GM12878 (cell line): ENCODE measurements around the gene UBE2QL1. TPM values are rescaled to one million over a fixed set of nuclear protein-coding genes. Genes with fewer than 3 reads are reported as not detected.

ENCODE experiments used
- ATF7 ChIP-seq: fragments of 450-650 bp; IDR thresholded peaks from 2 replicates; pipeline ENCODE4 v1.6.1; 2016; ENCODE audit warnings: low read depth, mild to moderate bottlenecking
- EGR1 ChIP-seq, 2 experiments: IDR thresholded peaks; 1 replicate in 1 of 2; 2 replicates in 1 of 2; pipeline ENCODE4 v1.6.1; 2011 to 2012; ENCODE audit warnings: low read depth in 2 of 2, low read length in 2 of 2, borderline replicate concordance in 1 of 2, mild to moderate bottlenecking in 1 of 2, moderate library complexity in 1 of 2
- GABPA ChIP-seq: IDR thresholded peaks from 2 replicates; pipeline ENCODE4 v1.6.1; 2014; ENCODE audit warnings: antibody characterized with exemption, low read depth, mild to moderate bottlenecking, inconsistent platforms
- GATAD2B ChIP-seq: fragments of 450-650 bp; conservative IDR thresholded peaks from 2 replicates; pipeline ENCODE4 v1.6.1; 2017; ENCODE audit warnings: low read depth, mild to moderate bottlenecking, moderate library complexity
- IKZF2 ChIP-seq, 2 experiments: fragments of 450-650 bp; IDR thresholded peaks; 2 replicates each; pipeline ENCODE4 v1.6.1; 2017; ENCODE audit warnings: mild to moderate bottlenecking in 2 of 2, moderate library complexity in 2 of 2
- IRF4 ChIP-seq: IDR thresholded peaks from 2 replicates; pipeline ENCODE4 v1.6.1; 2011; ENCODE audit warnings: low read depth, low read length
- MTA2 ChIP-seq: fragments of 450-650 bp; IDR thresholded peaks from 2 replicates; pipeline ENCODE4 v1.6.1; 2016; ENCODE audit warnings: low read depth, mild to moderate bottlenecking, moderate library complexity
- MXI1 ChIP-seq: fragments of 150-350 bp; IDR thresholded peaks from 2 replicates; pipeline ENCODE4 v1.6.1; 2011; ENCODE audit warnings: low read depth, mild to moderate bottlenecking, inconsistent platforms, low read length, improper control_type of control experiment
- NBN ChIP-seq: fragments of 450-650 bp; IDR thresholded peaks from 2 replicates; pipeline ENCODE4 v1.6.1; 2016
- NRF1 ChIP-seq: conservative IDR thresholded peaks from 2 replicates; pipeline ENCODE4 v1.6.1; 2011; ENCODE audit warnings: mild to moderate bottlenecking, low read depth, low read length, improper control_type of control experiment
- RBBP5 ChIP-seq: fragments of 200-600 bp; sonication (generic); conservative IDR thresholded peaks from 2 replicates; pipeline ENCODE4 v1.6.1; 2016
- RFX5 ChIP-seq: IDR thresholded peaks from 2 replicates; pipeline ENCODE4 v1.6.1; 2011; ENCODE audit warnings: low read depth, low read length, improper control_type of control experiment
- SMAD5 ChIP-seq: IDR thresholded peaks from 2 replicates; pipeline ENCODE4 v1.6.1; 2016; ENCODE audit warnings: antibody characterized with exemption, low read depth
- SREBF1 ChIP-seq: IDR thresholded peaks from 2 replicates; pipeline ENCODE4 v1.6.1; 2012; ENCODE audit warnings: mild to moderate bottlenecking, low read length
- SUPT20H ChIP-seq: IDR thresholded peaks from 2 replicates; pipeline ENCODE4 v1.6.1; 2011; ENCODE audit warnings: low read depth, mild to moderate bottlenecking, low read length, moderate library complexity, borderline replicate concordance; ENCODE audit not compliant: control insufficient read depth
- ZNF207 ChIP-seq: fragments of 450-650 bp; IDR thresholded peaks from 2 replicates; pipeline ENCODE4 v1.6.1; 2014; ENCODE audit warnings: antibody characterized with exemption, mild to moderate bottlenecking, borderline replicate concordance
- ZNF217 ChIP-seq: fragments of 450-650 bp; IDR thresholded peaks from 2 replicates; pipeline ENCODE4 v1.6.1; 2017; ENCODE audit warnings: antibody characterized with exemption, mild to moderate bottlenecking
- ZNF384 ChIP-seq: IDR thresholded peaks from 2 replicates; pipeline ENCODE4 v1.6.1; 2012; ENCODE audit warnings: low read depth, mild to moderate bottlenecking, low read length, improper control_type of control experiment, borderline replicate concordance
- ZZZ3 ChIP-seq: IDR thresholded peaks from 2 replicates; pipeline ENCODE4 v1.6.1; 2011; ENCODE audit warnings: low read depth; ENCODE audit not compliant: control insufficient read depth, insufficient read length
- polyA plus RNA-seq, 11 experiments: library from polyadenylated mRNA; depleted of rRNA in 4 of 11; unstranded in 6 of 11; stranded (reverse) in 5 of 11; fragments of >200 nt; fragmentation: Nextera tagmentation in 4 of 11; fragmentation: Illumina TruSeq in 1 of 11; extraction: Ambion mirVana in 4 of 11; extraction: Trizol in 1 of 11; gene quantifications; 1 replicate in 1 of 11; 2 replicates in 10 of 11; pipeline versions ENCODE4 v1.2.1 to v1.2.3, GENCODE V29; 2011 to 2016; ENCODE audit warnings: inconsistent platforms in 2 of 11, missing spikeins in 2 of 11, low read depth in 1 of 11
- total RNA-seq, 4 experiments: library from RNA; depleted of rRNA in 3 of 4; stranded (reverse); fragments of >200 nt in 3 of 4; fragmentation: Illumina TruSeq in 1 of 4; extraction: Trizol in 1 of 4; gene quantifications; 2 replicates each; pipeline versions ENCODE4 v1.2.1 to v1.2.3, GENCODE V29; 2013 to 2021
- TF ChIP-seq, protein P1 (sequence below): IDR thresholded peaks from 2 replicates; pipeline ENCODE4 v1.6.1; 2011; ENCODE audit warnings: low read depth, low read length, improper control_type of control experiment, borderline replicate concordance
- TF ChIP-seq, protein P2 (sequence below): IDR thresholded peaks from 2 replicates; pipeline ENCODE4 v1.6.1; 2012; ENCODE audit warnings: low read length, inconsistent platforms
- TF ChIP-seq, protein P3 (sequence below): fragments of 450-650 bp; IDR thresholded peaks from 2 replicates; pipeline ENCODE4 v1.6.1; 2014; ENCODE audit warnings: mild to moderate bottlenecking
- TF ChIP-seq, protein P4 (sequence below): fragments of 450-650 bp; formaldehyde crosslinking; IDR thresholded peaks from 2 replicates; pipeline ENCODE4 v1.5.0; 2022; ENCODE audit warnings: mild to moderate bottlenecking, missing genetic modification characterization

The UBE2QL1 gene
- total and polyA plus RNA-seq, 10 of the 15 experiments (the other 5 are each of a cell fraction or from before 2014, with no cell fraction given) = 0.03 to 0.62 (median 0.04) TPM; not detected in 6

DNA sequence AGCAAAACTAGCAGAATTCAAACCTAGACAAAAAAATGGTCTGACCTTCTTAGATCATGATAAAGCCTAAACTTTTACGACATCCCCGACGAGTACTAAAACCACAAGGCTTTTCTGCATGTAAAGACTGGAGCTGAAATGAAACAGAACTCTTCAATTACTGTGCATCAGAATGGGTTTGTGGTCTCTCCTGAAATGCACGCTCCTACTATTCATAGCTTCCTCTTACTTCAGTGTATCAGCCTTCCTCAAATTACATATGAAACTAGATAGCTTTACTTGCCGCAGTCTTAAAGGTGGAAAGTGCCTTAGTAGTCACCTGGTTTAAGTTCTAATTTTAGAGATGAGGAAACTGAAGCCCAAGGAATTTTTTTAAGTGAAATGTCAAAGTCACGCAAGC lies 45.7 kb upstream of the UBE2QL1 start (continued):
- TF ChIP-seq IKZF2 (IDR thresholded peaks at IDR 0.05) (peak; percentile 59 to 76; a peak in 2 of 4 replicates), ZNF217 (no peak), NBN (no peak), GABPA (no peak), ZZZ3 (no peak), ATF7 (peak; percentile 36; the same call in 1 of the 2 replicates), MTA2 (peak; percentile 73; the same call in 1 of the 2 replicates), MXI1 (no peak), RBBP5 (no peak), SMAD5 (no peak), IRF4 (no peak), ZNF384 (no peak), GATAD2B (no peak), NRF1 (no peak), RFX5 (no peak), EGR1 (IDR thresholded peaks at IDR 0.05; ENCODE audit: borderline replicate concordance in 1 of 2, low read depth in 2 of 2, low read length in 2 of 2) (no peak), SUPT20H (no peak), SREBF1 (no peak), ZNF207 (no peak)
- TF ChIP-seq, protein P1, sequence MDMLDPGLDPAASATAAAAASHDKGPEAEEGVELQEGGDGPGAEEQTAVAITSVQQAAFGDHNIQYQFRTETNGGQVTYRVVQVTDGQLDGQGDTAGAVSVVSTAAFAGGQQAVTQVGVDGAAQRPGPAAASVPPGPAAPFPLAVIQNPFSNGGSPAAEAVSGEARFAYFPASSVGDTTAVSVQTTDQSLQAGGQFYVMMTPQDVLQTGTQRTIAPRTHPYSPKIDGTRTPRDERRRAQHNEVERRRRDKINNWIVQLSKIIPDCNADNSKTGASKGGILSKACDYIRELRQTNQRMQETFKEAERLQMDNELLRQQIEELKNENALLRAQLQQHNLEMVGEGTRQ = no peak
- TF ChIP-seq, protein P2, sequence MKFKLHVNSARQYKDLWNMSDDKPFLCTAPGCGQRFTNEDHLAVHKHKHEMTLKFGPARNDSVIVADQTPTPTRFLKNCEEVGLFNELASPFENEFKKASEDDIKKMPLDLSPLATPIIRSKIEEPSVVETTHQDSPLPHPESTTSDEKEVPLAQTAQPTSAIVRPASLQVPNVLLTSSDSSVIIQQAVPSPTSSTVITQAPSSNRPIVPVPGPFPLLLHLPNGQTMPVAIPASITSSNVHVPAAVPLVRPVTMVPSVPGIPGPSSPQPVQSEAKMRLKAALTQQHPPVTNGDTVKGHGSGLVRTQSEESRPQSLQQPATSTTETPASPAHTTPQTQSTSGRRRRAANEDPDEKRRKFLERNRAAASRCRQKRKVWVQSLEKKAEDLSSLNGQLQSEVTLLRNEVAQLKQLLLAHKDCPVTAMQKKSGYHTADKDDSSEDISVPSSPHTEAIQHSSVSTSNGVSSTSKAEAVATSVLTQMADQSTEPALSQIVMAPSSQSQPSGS = 0 out of 2 replicates have a peak, but pooled peaks have one; percentile 21
- TF ChIP-seq, protein P3, sequence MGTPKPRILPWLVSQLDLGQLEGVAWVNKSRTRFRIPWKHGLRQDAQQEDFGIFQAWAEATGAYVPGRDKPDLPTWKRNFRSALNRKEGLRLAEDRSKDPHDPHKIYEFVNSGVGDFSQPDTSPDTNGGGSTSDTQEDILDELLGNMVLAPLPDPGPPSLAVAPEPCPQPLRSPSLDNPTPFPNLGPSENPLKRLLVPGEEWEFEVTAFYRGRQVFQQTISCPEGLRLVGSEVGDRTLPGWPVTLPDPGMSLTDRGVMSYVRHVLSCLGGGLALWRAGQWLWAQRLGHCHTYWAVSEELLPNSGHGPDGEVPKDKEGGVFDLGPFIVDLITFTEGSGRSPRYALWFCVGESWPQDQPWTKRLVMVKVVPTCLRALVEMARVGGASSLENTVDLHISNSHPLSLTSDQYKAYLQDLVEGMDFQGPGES = no peak
- TF ChIP-seq, protein P4, sequence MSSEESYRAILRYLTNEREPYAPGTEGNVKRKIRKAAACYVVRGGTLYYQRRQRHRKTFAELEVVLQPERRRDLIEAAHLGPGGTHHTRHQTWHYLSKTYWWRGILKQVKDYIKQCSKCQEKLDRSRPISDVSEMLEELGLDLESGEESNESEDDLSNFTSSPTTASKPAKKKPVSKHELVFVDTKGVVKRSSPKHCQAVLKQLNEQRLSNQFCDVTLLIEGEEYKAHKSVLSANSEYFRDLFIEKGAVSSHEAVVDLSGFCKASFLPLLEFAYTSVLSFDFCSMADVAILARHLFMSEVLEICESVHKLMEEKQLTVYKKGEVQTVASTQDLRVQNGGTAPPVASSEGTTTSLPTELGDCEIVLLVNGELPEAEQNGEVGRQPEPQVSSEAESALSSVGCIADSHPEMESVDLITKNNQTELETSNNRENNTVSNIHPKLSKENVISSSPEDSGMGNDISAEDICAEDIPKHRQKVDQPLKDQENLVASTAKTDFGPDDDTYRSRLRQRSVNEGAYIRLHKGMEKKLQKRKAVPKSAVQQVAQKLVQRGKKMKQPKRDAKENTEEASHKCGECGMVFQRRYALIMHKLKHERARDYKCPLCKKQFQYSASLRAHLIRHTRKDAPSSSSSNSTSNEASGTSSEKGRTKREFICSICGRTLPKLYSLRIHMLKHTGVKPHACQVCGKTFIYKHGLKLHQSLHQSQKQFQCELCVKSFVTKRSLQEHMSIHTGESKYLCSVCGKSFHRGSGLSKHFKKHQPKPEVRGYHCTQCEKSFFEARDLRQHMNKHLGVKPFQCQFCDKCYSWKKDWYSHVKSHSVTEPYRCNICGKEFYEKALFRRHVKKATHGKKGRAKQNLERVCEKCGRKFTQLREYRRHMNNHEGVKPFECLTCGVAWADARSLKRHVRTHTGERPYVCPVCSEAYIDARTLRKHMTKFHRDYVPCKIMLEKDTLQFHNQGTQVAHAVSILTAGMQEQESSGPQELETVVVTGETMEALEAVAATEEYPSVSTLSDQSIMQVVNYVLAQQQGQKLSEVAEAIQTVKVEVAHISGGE (CRISPR knock-in tag) = no peak
